Tibial nerve (tissue), 4 donors: ENCODE results near the gene KCP.

Experiments
- CTCF ChIP-seq, 5 experiments: fragments of 200-600 bp in 3 of 5; fragments of 450-650 bp in 2 of 5; sonication (generic) in 3 of 5; IDR thresholded peaks; one replicate each; pipeline ENCODE4 v1.5.1; 2016 to 2019; ENCODE audit warnings: antibody characterized with exemption in 5 of 5, mild to moderate bottlenecking in 3 of 5, moderate library complexity in 2 of 5
- EP300 ChIP-seq, 2 donors: sonication (generic); formaldehyde crosslinking; IDR thresholded peaks; one replicate each; pipeline ENCODE4 v1.6.1; 2017; ENCODE audit warnings: antibody characterized with exemption in 2 of 2, mild to moderate bottlenecking in 1 of 2
- POLR2A ChIP-seq, 2 donors: fragments of 450-650 bp; IDR thresholded peaks; one replicate each; pipeline ENCODE4 v1.6.1; 2017; ENCODE audit warnings: antibody characterized with exemption in 2 of 2, mild to moderate bottlenecking in 2 of 2, moderate library complexity in 2 of 2

- TF ChIP-seq CTCF (IDR thresholded peaks at IDR 0.05) (no peak), EP300 (IDR thresholded peaks at IDR 0.05) (no peak), POLR2A (IDR thresholded peaks at IDR 0.05) (no peak)
Observed at GRCh38 chr7:128948312-128948973, 37.9 kb upstream of the KCP start.
